WTC11 (cell line): ENCODE data around the gene KRTAP5-3.

Experiments used
- JAZF1 ChIP-seq: fragments of 250-450 bp; sonication (Bioruptor Pico); IDR thresholded peaks from 2 replicates; pipeline ENCODE4 v1.9.0; 2021; ENCODE audit warnings: moderate library complexity, mild to moderate bottlenecking, inconsistent platforms
- JUN ChIP-seq: sonication (generic); formaldehyde crosslinking; IDR thresholded peaks from 2 replicates; pipeline ENCODE4 v1.8.0; 2023; ENCODE audit warnings: mild to moderate bottlenecking, missing genetic modification reagents
- NFATC4 ChIP-seq: fragments of 250-450 bp; sonication (Bioruptor Pico); IDR thresholded peaks from 2 replicates; pipeline ENCODE4 v1.9.0; 2021; ENCODE audit warnings: mild to moderate bottlenecking
- RELA ChIP-seq: sonication (generic); formaldehyde crosslinking; IDR thresholded peaks from 2 replicates; pipeline ENCODE4 v1.8.1; 2022; ENCODE audit warnings: missing genetic modification reagents, mild to moderate bottlenecking, borderline replicate concordance
- TEAD4 ChIP-seq: sonication (generic); formaldehyde crosslinking; IDR thresholded peaks from 2 replicates; pipeline ENCODE4 v1.8.0; 2022; ENCODE audit warnings: mild to moderate bottlenecking, missing genetic modification reagents
- ZNF138 ChIP-seq: sonication (generic); formaldehyde crosslinking; conservative IDR thresholded peaks from 2 replicates; pipeline ENCODE4 v1.8.1; 2022; ENCODE audit warnings: mild to moderate bottlenecking, moderate library complexity, missing genetic modification reagents
- ZNF671 ChIP-seq: fragments of 250-450 bp; sonication (Bioruptor Pico); IDR thresholded peaks from 2 replicates; pipeline ENCODE4 v1.8.0; 2021; ENCODE audit warnings: mild to moderate bottlenecking
- TF ChIP-seq, protein P1 (sequence below): fragments of 200-600 bp; IDR thresholded peaks from 2 replicates; pipeline ENCODE4 v1.8.0; 2022; ENCODE audit warnings: antibody characterized with exemption
- TF ChIP-seq, protein P2 (sequence below): sonication (generic); formaldehyde crosslinking; IDR thresholded peaks from 2 replicates; pipeline ENCODE4 v1.8.1; 2023; ENCODE audit warnings: mild to moderate bottlenecking, missing genetic modification reagents, moderate library complexity
- TF ChIP-seq, protein P3 (sequence below): sonication (generic); formaldehyde crosslinking; IDR thresholded peaks from 2 replicates; pipeline ENCODE4 v1.8.1; 2022; ENCODE audit warnings: low read depth, missing genetic modification reagents, borderline replicate concordance
- TF ChIP-seq, protein P4 (sequence below): sonication (generic); formaldehyde crosslinking; IDR thresholded peaks from 2 replicates; pipeline ENCODE4 v1.8.0; 2022; ENCODE audit warnings: mild to moderate bottlenecking, missing genetic modification reagents
- TF ChIP-seq, protein P5 (sequence below): sonication (generic); formaldehyde crosslinking; IDR thresholded peaks from 2 replicates; pipeline ENCODE4 v1.8.1; 2022; ENCODE audit warnings: low read depth, mild to moderate bottlenecking, moderate library complexity, missing genetic modification reagents, borderline replicate concordance

DNA sequence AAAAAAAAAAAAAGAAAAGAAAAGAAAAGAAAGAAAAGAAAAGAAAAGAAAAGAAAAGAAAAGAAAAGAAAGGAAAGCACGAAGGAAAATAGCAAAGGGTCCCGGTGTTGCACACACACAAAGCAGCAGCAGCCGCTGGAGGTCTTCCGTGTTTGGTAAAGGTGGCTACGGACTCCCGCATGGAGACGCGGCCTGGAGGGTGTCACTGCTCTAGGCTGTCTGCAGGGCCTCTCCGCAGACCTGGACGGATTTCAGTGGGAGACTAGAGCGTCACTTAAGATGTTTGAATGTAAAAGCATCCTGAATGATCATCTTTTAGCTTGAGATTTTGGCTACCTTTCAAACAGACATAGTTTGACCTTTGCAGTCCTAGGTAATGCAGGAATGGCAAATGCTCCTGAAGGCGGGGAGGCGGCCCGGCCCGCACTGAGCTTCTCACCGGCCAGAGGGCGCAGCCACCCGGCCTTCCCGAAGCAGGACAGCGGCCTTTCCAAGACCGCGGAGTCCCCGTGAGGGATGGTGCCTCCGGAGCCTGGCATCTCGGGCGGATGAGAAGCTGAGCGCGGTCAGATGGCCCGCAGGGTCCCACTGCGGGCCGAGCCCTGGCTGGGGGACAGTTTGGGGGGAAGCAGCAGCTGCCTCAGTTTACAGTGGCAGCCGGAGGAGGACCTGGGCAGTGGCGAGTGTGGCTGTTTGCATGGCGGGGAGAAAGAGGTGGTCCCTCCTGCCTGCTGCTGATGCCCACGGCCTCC, 39.8 kb upstream of the KRTAP5-3 start:
- TF ChIP-seq, protein P1, sequence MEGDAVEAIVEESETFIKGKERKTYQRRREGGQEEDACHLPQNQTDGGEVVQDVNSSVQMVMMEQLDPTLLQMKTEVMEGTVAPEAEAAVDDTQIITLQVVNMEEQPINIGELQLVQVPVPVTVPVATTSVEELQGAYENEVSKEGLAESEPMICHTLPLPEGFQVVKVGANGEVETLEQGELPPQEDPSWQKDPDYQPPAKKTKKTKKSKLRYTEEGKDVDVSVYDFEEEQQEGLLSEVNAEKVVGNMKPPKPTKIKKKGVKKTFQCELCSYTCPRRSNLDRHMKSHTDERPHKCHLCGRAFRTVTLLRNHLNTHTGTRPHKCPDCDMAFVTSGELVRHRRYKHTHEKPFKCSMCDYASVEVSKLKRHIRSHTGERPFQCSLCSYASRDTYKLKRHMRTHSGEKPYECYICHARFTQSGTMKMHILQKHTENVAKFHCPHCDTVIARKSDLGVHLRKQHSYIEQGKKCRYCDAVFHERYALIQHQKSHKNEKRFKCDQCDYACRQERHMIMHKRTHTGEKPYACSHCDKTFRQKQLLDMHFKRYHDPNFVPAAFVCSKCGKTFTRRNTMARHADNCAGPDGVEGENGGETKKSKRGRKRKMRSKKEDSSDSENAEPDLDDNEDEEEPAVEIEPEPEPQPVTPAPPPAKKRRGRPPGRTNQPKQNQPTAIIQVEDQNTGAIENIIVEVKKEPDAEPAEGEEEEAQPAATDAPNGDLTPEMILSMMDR: no peak
- TF ChIP-seq ZNF138 (CRISPR knock-in tag) (no peak), RELA (CRISPR knock-in tag) (no peak), ZNF671 (CRISPR knock-in tag) (no peak), NFATC4 (CRISPR knock-in tag) (no peak), JUN (CRISPR knock-in tag) (no peak), JAZF1 (CRISPR knock-in tag) (no peak), TEAD4 (CRISPR knock-in tag) (no peak)
- TF ChIP-seq, protein P2, sequence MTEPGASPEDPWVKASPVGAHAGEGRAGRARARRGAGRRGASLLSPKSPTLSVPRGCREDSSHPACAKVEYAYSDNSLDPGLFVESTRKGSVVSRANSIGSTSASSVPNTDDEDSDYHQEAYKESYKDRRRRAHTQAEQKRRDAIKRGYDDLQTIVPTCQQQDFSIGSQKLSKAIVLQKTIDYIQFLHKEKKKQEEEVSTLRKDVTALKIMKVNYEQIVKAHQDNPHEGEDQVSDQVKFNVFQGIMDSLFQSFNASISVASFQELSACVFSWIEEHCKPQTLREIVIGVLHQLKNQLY (CRISPR knock-in tag): no peak
- TF ChIP-seq, protein P3, sequence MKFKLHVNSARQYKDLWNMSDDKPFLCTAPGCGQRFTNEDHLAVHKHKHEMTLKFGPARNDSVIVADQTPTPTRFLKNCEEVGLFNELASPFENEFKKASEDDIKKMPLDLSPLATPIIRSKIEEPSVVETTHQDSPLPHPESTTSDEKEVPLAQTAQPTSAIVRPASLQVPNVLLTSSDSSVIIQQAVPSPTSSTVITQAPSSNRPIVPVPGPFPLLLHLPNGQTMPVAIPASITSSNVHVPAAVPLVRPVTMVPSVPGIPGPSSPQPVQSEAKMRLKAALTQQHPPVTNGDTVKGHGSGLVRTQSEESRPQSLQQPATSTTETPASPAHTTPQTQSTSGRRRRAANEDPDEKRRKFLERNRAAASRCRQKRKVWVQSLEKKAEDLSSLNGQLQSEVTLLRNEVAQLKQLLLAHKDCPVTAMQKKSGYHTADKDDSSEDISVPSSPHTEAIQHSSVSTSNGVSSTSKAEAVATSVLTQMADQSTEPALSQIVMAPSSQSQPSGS: no peak
- TF ChIP-seq, protein P4, sequence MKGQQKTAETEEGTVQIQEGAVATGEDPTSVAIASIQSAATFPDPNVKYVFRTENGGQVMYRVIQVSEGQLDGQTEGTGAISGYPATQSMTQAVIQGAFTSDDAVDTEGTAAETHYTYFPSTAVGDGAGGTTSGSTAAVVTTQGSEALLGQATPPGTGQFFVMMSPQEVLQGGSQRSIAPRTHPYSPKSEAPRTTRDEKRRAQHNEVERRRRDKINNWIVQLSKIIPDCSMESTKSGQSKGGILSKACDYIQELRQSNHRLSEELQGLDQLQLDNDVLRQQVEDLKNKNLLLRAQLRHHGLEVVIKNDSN: no peak
- TF ChIP-seq, protein P5, sequence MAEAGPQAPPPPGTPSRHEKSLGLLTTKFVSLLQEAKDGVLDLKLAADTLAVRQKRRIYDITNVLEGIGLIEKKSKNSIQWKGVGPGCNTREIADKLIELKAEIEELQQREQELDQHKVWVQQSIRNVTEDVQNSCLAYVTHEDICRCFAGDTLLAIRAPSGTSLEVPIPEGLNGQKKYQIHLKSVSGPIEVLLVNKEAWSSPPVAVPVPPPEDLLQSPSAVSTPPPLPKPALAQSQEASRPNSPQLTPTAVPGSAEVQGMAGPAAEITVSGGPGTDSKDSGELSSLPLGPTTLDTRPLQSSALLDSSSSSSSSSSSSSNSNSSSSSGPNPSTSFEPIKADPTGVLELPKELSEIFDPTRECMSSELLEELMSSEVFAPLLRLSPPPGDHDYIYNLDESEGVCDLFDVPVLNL: no peak
